HFFc6 (cell line): Measurements from ENCODE around the gene GPANK1. TPM values are rescaled to one million over a fixed set of nuclear protein-coding genes. Genes with fewer than 3 reads are reported as not detected.

Source experiments
- DNase-seq: peaks from one replicate; pipeline ENCODE4 v3.0.0-alpha.2; 2018
- H3K27ac Mint-ChIP-seq: 2 replicates; pipeline ENCODE4 v1.8.0; 2020; ENCODE audit warnings: mild to moderate bottlenecking, mixed read lengths
- H3K27me3 Mint-ChIP-seq: 2 replicates; pipeline ENCODE4 v1.8.0; 2021; ENCODE audit warnings: mild to moderate bottlenecking, moderate library complexity, mixed read lengths; ENCODE audit not compliant: insufficient read depth
- H3K36me3 Mint-ChIP-seq: 2 replicates; pipeline ENCODE4 v1.8.0; 2021; ENCODE audit warnings: low read depth, mixed read lengths
- H3K4me1 Mint-ChIP-seq: 2 replicates; pipeline ENCODE4 v1.8.0; 2020; ENCODE audit warnings: low read depth, mixed read lengths
- H3K4me3 Mint-ChIP-seq: 2 replicates; pipeline ENCODE4 v1.8.0; 2020; ENCODE audit warnings: mild to moderate bottlenecking, moderate library complexity, mixed read lengths
- H3K9me3 Mint-ChIP-seq: 2 replicates; pipeline ENCODE4 v1.8.0; 2020; ENCODE audit warnings: mild to moderate bottlenecking, mixed read lengths
- CTCF ChIP-seq: fragments of 200-600 bp; sonication (generic); IDR thresholded peaks from 2 replicates; pipeline ENCODE4 v1.5.0; 2021; ENCODE audit warnings: antibody characterized with exemption, mild to moderate bottlenecking
- long read RNA-seq: library from polyadenylated mRNA; unstranded; transcript quantifications from one replicate; pipeline ENCODE4 v2.0.0, GENCODE V29; 2019
- total RNA-seq, 6 experiments: library from RNA; stranded (reverse); fragmentation: NEBNext Ultra II Directional; extraction: Animal tissue kit (Norgen Biotek cat#: 25700); gene quantifications; 2 replicates in 1 of 6; 3 replicates in 5 of 6; pipeline ENCODE4 v1.2.3, GENCODE V29; 2021

GPANK1 gene
- 10 to 100 TPM; 11.6 to 14.9 (median 13.0) TPM for total RNA-seq
- long read RNA-seq, partial matches to known transcripts: 16 of 20 reads
- long read RNA-seq, other reads (novel, unspliced or antisense): 0 of 20 reads

GRCh38 chr6:31664790-31665500, at the start of gene GPANK1:
GPANK1 (minus strand) TSS chr6:31664997; CDS start chr6:31664478, 519 bp downstream.
- Mint-ChIP-seq H3K27ac (peak within 1 kb of the TSS; percentile 98), H3K27me3 (peaks cover 4% of the 10 kb centered on the region), H3K4me1 (peaks cover 67% of the 10 kb centered on the region), H3K36me3 (peaks cover 40% of the 10 kb centered on the region), H3K9me3 (no peaks in the 10 kb centered on the region), H3K4me3 (peak within 1 kb of the TSS; percentile 95)
- peak; percentile 95 for DNase-seq
- peak; percentile 10; the same call in 1 of the 2 replicates for TF ChIP-seq CTCF

- no peaks in the 10 kb centered on the region for H3K9me3 Mint-ChIP-seq
- H3K27ac Mint-ChIP-seq: no peak overlapping the region
Measured at GRCh38 chr6:31713991-31714684, 49.3 kb upstream of the GPANK1 start.

GRCh38 chr6:31713465-31713864, 48.7 kb upstream of the GPANK1 start:
- Mint-ChIP-seq H3K9me3 (no peaks in the 10 kb centered on the region), H3K27me3 (peaks cover 25% of the 10 kb centered on the region), H3K27ac (no peak overlapping the region), H3K36me3 (no peaks in the 10 kb centered on the region), H3K4me3 (no peak overlapping the region), H3K4me1 (no peaks in the 10 kb centered on the region)
- no peak for TF ChIP-seq CTCF
- no peak for DNase-seq

More at GRCh38 chr6:31713991-31714684, 49.3 kb upstream of the GPANK1 start:
- Mint-ChIP-seq H3K4me1 (no peaks in the 10 kb centered on the region), H3K36me3 (no peaks in the 10 kb centered on the region), H3K4me3 (no peak overlapping the region), H3K27me3 (peaks cover 23% of the 10 kb centered on the region)
- DNase-seq: no peak
- TF ChIP-seq CTCF: no peak

GRCh38 chr6:31712296-31712695, 47.5 kb upstream of the GPANK1 start:
- H3K27ac Mint-ChIP-seq: no peak overlapping the region
- H3K27me3 Mint-ChIP-seq: peaks cover 28% of the 10 kb centered on the region
- H3K36me3 Mint-ChIP-seq: no peaks in the 10 kb centered on the region
- no peaks in the 10 kb centered on the region for H3K4me1 Mint-ChIP-seq
- no peak overlapping the region for H3K4me3 Mint-ChIP-seq
- peak; percentile 43; the same call in 1 of the 2 replicates for TF ChIP-seq CTCF
- H3K9me3 Mint-ChIP-seq: no peaks in the 10 kb centered on the region
- no peak for DNase-seq

- Mint-ChIP-seq H3K4me1 (no peaks in the 10 kb centered on the region), H3K36me3 (no peaks in the 10 kb centered on the region), H3K27me3 (peaks cover 28% of the 10 kb centered on the region), H3K4me3 (no peak overlapping the region), H3K27ac (no peak overlapping the region), H3K9me3 (no peaks in the 10 kb centered on the region)
- DNase-seq: no peak
- TF ChIP-seq CTCF: no peak
Measured at GRCh38 chr6:31711233-31711632, 46.4 kb upstream of the GPANK1 start.
